Breast epithelium (tissue), 3 donors: Measurements from ENCODE around the gene ZWILCH.

ENCODE experiments used
- POLR2A ChIP-seq: fragments of 450-650 bp; IDR thresholded peaks from one replicate; pipeline ENCODE4 v1.6.1; 2016; ENCODE audit warnings: antibody characterized with exemption, mild to moderate bottlenecking, moderate library complexity
- POLR2AphosphoS5 ChIP-seq, 3 donors: sonication (generic); formaldehyde crosslinking; IDR thresholded peaks; one replicate each; pipeline ENCODE4 v1.6.1; 2017; ENCODE audit warnings: antibody characterized with exemption in 3 of 3
- TF ChIP-seq, protein P1 (sequence below), 3 donors: fragments of 450-650 bp; IDR thresholded peaks; one replicate each; pipeline ENCODE4 v1.5.1; 2016 to 2017; ENCODE audit warnings: antibody characterized with exemption in 3 of 3, mild to moderate bottlenecking in 3 of 3, moderate library complexity in 3 of 3

DNA sequence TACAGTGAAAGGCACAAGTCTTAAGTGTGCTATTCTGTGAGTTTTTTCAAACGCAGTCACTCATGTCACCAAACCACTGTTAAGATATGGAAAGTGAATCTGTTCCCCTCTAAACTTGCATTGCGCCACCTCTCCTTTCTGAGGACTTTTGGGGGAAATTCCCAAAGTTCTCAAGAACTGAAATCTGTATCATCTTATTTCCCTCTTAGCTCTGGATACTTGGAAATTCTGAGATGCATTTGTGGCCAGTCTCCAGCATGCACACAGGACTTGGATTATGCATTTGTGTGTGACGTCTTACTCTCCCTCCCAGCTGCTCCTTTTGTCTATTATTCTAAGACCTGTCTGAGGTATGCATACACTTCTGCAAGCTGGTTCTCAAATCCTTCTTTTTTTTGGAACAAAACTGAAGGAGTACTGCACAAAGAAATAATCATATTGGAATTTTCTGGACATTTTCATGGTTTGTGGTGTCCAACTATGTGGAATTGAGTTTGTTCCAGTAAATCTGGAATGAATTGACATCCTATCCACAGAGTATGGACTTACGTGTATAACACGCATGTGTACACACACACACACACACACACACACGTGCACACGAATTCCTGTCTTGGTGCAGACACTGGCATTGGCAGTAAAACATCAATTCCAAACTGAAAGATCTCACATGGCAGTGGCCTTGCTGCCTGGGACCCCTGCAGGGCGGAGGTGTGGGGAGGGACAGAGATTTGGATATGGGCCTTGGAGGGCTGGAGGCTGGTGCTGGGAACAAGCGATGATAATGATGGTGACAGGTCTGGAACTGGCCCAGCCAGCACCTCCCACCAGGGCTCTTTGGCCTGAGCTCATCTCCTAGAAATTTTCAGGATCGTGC is 68.8 kb downstream of the ZWILCH start:
- TF ChIP-seq POLR2AphosphoS5 (IDR thresholded peaks at IDR 0.05) (no peak), POLR2A (no peak)
- TF ChIP-seq, protein P1, sequence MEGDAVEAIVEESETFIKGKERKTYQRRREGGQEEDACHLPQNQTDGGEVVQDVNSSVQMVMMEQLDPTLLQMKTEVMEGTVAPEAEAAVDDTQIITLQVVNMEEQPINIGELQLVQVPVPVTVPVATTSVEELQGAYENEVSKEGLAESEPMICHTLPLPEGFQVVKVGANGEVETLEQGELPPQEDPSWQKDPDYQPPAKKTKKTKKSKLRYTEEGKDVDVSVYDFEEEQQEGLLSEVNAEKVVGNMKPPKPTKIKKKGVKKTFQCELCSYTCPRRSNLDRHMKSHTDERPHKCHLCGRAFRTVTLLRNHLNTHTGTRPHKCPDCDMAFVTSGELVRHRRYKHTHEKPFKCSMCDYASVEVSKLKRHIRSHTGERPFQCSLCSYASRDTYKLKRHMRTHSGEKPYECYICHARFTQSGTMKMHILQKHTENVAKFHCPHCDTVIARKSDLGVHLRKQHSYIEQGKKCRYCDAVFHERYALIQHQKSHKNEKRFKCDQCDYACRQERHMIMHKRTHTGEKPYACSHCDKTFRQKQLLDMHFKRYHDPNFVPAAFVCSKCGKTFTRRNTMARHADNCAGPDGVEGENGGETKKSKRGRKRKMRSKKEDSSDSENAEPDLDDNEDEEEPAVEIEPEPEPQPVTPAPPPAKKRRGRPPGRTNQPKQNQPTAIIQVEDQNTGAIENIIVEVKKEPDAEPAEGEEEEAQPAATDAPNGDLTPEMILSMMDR (IDR thresholded peaks at IDR 0.05) = no peak
